Measurements from ENCODE around the gene SH3PXD2A.

Gene SH3PXD2A

GRCh38 chr10:103563231-103564115 lies 291.9 kb downstream of the SH3PXD2A start:
- no peak for TF ChIP-seq CTCF (IDR thresholded peaks at IDR 0.05; ENCODE audit: low read depth, low read length)
- no peak overlapping the region for H3K4me3 ChIP-seq (ENCODE audit: low read depth, low read length)
- in situ Hi-C loops (cut with HindIII; ENCODE audit: low sequenced_read_pairs): no loop called here
- DNase-seq (ENCODE audit: low read depth, low spot score): no peak

- no peak overlapping the region for H3K4me3 ChIP-seq (ENCODE audit: low read depth, low read length)
- no peak for DNase-seq (ENCODE audit: low read depth, low spot score)
- in situ Hi-C loops (cut with HindIII; ENCODE audit: low sequenced_read_pairs): no loop called here
- TF ChIP-seq CTCF (IDR thresholded peaks at IDR 0.05; ENCODE audit: low read depth, low read length): no peak
Observed at GRCh38 chr10:103562383-103562782, 293.0 kb downstream of the SH3PXD2A start.

- TF ChIP-seq CTCF (IDR thresholded peaks at IDR 0.05; ENCODE audit: low read depth, low read length): no peak
- no peak for DNase-seq (ENCODE audit: low read depth, low spot score)
- in situ Hi-C loops (cut with HindIII; ENCODE audit: low sequenced_read_pairs): no loop called here
Observed at GRCh38 chr10:103560886-103561285, 294.5 kb downstream of the SH3PXD2A start.

GRCh38 chr10:103559776-103560175 lies 295.6 kb downstream of the SH3PXD2A start:
- no peak for DNase-seq (ENCODE audit: low read depth, low spot score)
- no peak for TF ChIP-seq CTCF (IDR thresholded peaks at IDR 0.05; ENCODE audit: low read depth, low read length)
- in situ Hi-C loops (cut with HindIII; ENCODE audit: low sequenced_read_pairs): no loop called here
- no peak overlapping the region for H3K4me3 ChIP-seq (ENCODE audit: low read depth, low read length)

More at GRCh38 chr10:103560886-103561285, 294.5 kb downstream of the SH3PXD2A start:
- H3K4me3 ChIP-seq (ENCODE audit: low read depth, low read length): no peak overlapping the region

GRCh38 chr10:103558911-103559310 lies 296.5 kb downstream of the SH3PXD2A start:
- no peak for TF ChIP-seq CTCF (IDR thresholded peaks at IDR 0.05; ENCODE audit: low read depth, low read length)
- in situ Hi-C loops (cut with HindIII; ENCODE audit: low sequenced_read_pairs): no loop called here
- no peak for DNase-seq (ENCODE audit: low read depth, low spot score)
- H3K4me3 ChIP-seq (ENCODE audit: low read depth, low read length): no peak overlapping the region

GRCh38 chr10:103557455-103557854 lies 297.9 kb downstream of the SH3PXD2A start:
- in situ Hi-C loops (cut with HindIII; ENCODE audit: low sequenced_read_pairs): no loop called here
- DNase-seq (ENCODE audit: low read depth, low spot score): no peak
- H3K4me3 ChIP-seq (ENCODE audit: low read depth, low read length): no peak overlapping the region
- no peak for TF ChIP-seq CTCF (IDR thresholded peaks at IDR 0.05; ENCODE audit: low read depth, low read length)
